Stimulated activated naive CD8-positive, alpha-beta T cell treated with anti-CD3 and anti-CD28 coated beads, Interleukin-15, amount 100 ng/mL, for 72 hours (primary cell): ENCODE data around the gene VIPAS39.
A peak's percentile ranks its signal among the peaks of the same experiment; 100 is the strongest.

ENCODE experiments used
- ATAC-seq: fragments of 150-1000 bp; cut with Tn5 transposase; 2 replicates; pipeline ENCODE4 v1.10.0; 2021; ENCODE audit warnings: mild to moderate bottlenecking, moderate library complexity
- DNase-seq, 2 donors: peaks; one replicate each; pipeline ENCODE4 v3.0.0; 2021 to 2022
- H3K27ac Mint-ChIP-seq, 2 donors: one replicate each; pipeline ENCODE4 v1.8.0; 2022; ENCODE audit warnings: mild to moderate bottlenecking in 2 of 2, mixed read lengths in 2 of 2, moderate library complexity in 2 of 2
- H3K27me3 Mint-ChIP-seq: one replicate; pipeline ENCODE4 v1.8.0; 2022; ENCODE audit warnings: mixed read lengths
- H3K4me1 Mint-ChIP-seq: one replicate; pipeline ENCODE4 v1.8.0; 2022; ENCODE audit warnings: mild to moderate bottlenecking, mixed read lengths
- H3K4me3 Mint-ChIP-seq, 2 donors: one replicate each; pipeline ENCODE4 v1.8.0; 2022; ENCODE audit warnings: mild to moderate bottlenecking in 2 of 2, mixed read lengths in 2 of 2, moderate library complexity in 1 of 2
- H3K9me3 Mint-ChIP-seq, 2 donors: one replicate each; pipeline ENCODE4 v1.8.0; 2022; ENCODE audit warnings: mixed read lengths in 2 of 2

VIPAS39 gene

GRCh38 chr14:77478796-77479195 lies 21.4 kb upstream of the VIPAS39 start:
- no peak for ATAC-seq
- DNase-seq: no peak
- H3K9me3 Mint-ChIP-seq: no peaks in the 10 kb centered on the region
- H3K4me3 Mint-ChIP-seq: no peak overlapping the region
- no peak overlapping the region for H3K27ac Mint-ChIP-seq
- no peaks in the 10 kb centered on the region for H3K27me3 Mint-ChIP-seq
- no peaks in the 10 kb centered on the region for H3K4me1 Mint-ChIP-seq

DNA sequence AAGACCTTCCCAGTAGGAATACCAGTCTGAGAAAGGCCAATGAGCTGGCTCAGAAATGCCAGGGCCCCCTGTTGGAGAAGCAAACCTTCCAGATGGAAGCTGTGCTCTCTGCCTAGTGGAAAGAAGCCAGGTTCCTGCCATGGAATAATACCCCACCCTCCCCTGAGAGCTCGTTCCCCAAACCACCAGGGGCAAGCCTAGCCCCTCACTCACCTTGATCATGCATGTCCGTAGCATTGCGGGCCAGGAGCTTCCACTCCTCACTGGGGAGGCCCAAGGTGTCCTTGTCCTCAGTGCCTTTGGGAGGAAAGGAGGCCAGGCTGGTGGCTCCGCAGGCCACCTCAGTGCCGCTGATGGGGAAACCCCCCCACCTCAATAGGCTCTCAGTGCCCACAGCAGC lies 20.6 kb upstream of the VIPAS39 start:
- no peaks in the 10 kb centered on the region for H3K9me3 Mint-ChIP-seq
- ATAC-seq: no peak

GRCh38 chr14:77475432-77476115 lies 18.2 kb upstream of the VIPAS39 start:
- no peak overlapping the region for H3K4me3 Mint-ChIP-seq

More for the DNA sequence above, 20.6 kb upstream of the VIPAS39 start:
- DNase-seq: no peak
- H3K27me3 Mint-ChIP-seq: no peaks in the 10 kb centered on the region
- no peaks in the 10 kb centered on the region for H3K4me1 Mint-ChIP-seq
- no peak overlapping the region for H3K27ac Mint-ChIP-seq
- no peak overlapping the region for H3K4me3 Mint-ChIP-seq

DNA sequence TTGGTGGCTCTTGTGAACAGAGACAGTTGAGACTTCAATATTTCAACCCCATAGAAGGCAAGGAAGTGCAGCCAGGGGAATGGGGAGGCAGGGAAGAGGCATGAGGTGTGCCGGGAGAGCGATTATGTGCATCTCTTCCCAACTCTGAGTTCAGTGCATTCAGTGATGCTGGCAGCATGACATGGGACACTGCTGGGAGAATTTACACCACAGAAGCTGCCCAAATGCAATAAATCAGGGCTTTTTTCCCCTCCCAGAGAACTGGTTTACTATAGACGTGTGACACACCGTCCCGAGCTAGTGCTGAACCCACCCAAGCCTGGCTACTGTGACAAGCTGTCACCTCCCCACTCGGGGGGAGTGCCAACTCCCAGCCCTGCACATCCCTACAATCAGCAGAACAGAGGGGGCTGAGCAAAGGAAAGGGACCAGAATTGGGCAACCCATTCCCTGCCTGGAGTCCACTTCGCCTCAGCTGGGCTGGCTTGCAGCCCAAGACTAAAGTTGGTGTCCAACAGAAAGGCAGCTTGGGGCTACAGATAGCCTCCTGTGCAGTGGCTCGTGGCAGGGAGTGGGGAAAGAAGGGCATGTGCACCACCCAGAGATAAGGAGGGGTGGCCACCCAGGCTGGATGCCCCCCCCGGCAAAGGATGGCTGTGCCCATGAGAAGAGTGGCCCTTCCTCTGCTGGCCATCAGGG lies 17.2 kb upstream of the VIPAS39 start:
- Mint-ChIP-seq H3K27ac (no peak overlapping the region), H3K4me3 (no peak overlapping the region), H3K9me3 (no peaks in the 10 kb centered on the region), H3K27me3 (no peaks in the 10 kb centered on the region), H3K4me1 (no peaks in the 10 kb centered on the region)
- DNase-seq (no peak), ATAC-seq (no peak)

More at GRCh38 chr14:77475432-77476115, 18.2 kb upstream of the VIPAS39 start:
- Mint-ChIP-seq H3K4me1 (no peaks in the 10 kb centered on the region), H3K27me3 (no peaks in the 10 kb centered on the region), H3K9me3 (no peaks in the 10 kb centered on the region), H3K27ac (peak overlapping the region in 1 of 2 donors; percentile 89)
- ATAC-seq (peak; percentile 37), DNase-seq (no peak)

DNA sequence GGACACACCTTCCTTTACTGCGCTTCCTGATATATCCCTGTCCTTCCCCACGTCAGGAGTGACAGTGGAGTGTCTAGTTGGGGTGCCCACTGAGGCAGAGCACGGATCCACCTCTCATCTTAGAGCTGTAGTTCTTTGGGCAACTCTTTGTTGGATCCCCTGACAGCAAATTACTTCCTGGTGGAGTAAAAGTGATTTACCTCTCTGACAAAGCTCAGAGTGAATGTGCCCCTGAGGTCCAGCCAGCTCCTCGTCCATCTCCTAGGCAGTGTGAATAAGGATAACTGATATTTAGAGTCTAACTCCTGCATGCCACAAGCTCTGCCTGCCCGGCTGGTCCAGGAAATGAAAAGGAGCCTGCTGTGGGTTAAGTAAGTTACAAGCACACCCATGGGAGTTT lies 16.5 kb upstream of the VIPAS39 start:
- H3K4me3 Mint-ChIP-seq: no peak overlapping the region
- DNase-seq: no peak
- no peaks in the 10 kb centered on the region for H3K9me3 Mint-ChIP-seq
- H3K27me3 Mint-ChIP-seq: no peaks in the 10 kb centered on the region
- no peaks in the 10 kb centered on the region for H3K4me1 Mint-ChIP-seq
- ATAC-seq: no peak
- no peak overlapping the region for H3K27ac Mint-ChIP-seq

GRCh38 chr14:77470224-77470870 lies 12.9 kb upstream of the VIPAS39 start:
- no peak overlapping the region for H3K4me3 Mint-ChIP-seq
- no peaks in the 10 kb centered on the region for H3K27me3 Mint-ChIP-seq
- no peaks in the 10 kb centered on the region for H3K9me3 Mint-ChIP-seq
- peak overlapping the region in 1 of 2 donors; percentile 82 for H3K27ac Mint-ChIP-seq
- ATAC-seq: no peak
- H3K4me1 Mint-ChIP-seq: no peaks in the 10 kb centered on the region
- DNase-seq: no peak

DNA sequence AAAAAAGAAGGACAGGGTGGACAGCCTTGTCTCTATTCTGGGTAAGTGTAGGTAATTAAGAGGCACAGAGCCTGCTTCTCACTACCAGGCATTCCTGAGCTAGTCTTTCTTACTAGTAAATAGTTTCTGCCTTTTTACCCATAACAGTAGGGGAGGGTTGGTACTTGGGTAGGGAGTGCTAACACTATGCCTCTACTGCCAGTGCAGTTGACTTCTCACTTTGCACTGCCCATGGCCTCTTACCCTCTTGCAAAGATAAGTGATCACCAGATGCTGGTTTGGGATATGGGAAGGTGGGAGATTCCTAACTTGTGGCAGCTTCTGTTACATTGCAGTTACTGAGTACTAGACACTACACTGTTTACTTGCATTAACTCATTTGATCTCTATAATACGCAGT lies 12.1 kb upstream of the VIPAS39 start:
- H3K4me3 Mint-ChIP-seq: no peak overlapping the region
- H3K9me3 Mint-ChIP-seq: no peaks in the 10 kb centered on the region
- DNase-seq: no peak
- no peaks in the 10 kb centered on the region for H3K27me3 Mint-ChIP-seq
- no peak for ATAC-seq
- H3K4me1 Mint-ChIP-seq: no peaks in the 10 kb centered on the region
- H3K27ac Mint-ChIP-seq: no peak overlapping the region

DNA sequence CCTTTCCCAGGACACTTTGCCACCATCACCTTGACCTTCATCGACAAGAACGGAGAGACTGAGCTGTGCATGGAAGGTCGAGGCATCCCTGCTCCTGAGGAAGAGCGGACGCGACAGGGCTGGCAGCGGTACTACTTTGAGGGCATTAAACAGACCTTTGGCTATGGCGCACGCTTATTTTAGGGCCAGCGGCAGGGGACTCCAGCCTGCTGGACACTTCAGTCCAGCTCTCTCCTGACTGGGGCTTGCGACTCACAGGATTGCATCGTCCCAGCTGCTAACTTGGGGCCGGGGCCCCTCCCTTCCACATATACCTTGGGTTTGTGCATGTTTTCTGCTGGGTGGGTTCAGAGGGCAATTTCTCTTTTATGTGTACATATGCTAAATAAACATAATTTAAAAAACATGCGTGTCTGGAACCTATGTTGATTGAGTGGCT lies 11.7 kb upstream of the VIPAS39 start:
- ATAC-seq: no peak
- H3K4me1 Mint-ChIP-seq: no peaks in the 10 kb centered on the region
- H3K4me3 Mint-ChIP-seq: no peak overlapping the region
- no peaks in the 10 kb centered on the region for H3K27me3 Mint-ChIP-seq
- no peaks in the 10 kb centered on the region for H3K9me3 Mint-ChIP-seq
- DNase-seq: no peak
- no peak overlapping the region for H3K27ac Mint-ChIP-seq

DNA sequence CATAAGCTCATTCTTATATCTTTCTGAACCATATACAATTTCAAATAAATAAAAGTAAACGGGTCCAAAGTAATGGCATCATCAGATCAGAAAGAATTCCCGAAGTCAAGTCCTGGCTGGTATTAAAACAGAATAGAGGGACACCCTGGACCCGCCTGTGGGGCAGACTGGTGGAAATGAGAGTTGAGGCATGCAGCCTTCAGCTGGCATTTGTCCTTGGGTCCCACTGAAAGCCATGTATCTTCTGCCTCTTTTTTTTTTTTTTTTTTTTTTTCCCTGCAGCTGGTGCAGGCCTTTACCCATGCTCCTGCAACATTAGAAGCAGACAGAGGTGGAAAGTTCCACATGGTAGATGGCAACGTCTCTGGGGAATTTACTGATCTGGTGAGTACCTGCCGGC lies 10.4 kb upstream of the VIPAS39 start:
- no peak overlapping the region for H3K27ac Mint-ChIP-seq
- no peak for ATAC-seq
- no peak for DNase-seq
- no peak overlapping the region for H3K4me3 Mint-ChIP-seq
- H3K4me1 Mint-ChIP-seq: no peaks in the 10 kb centered on the region
- no peaks in the 10 kb centered on the region for H3K9me3 Mint-ChIP-seq
- H3K27me3 Mint-ChIP-seq: no peaks in the 10 kb centered on the region

DNA sequence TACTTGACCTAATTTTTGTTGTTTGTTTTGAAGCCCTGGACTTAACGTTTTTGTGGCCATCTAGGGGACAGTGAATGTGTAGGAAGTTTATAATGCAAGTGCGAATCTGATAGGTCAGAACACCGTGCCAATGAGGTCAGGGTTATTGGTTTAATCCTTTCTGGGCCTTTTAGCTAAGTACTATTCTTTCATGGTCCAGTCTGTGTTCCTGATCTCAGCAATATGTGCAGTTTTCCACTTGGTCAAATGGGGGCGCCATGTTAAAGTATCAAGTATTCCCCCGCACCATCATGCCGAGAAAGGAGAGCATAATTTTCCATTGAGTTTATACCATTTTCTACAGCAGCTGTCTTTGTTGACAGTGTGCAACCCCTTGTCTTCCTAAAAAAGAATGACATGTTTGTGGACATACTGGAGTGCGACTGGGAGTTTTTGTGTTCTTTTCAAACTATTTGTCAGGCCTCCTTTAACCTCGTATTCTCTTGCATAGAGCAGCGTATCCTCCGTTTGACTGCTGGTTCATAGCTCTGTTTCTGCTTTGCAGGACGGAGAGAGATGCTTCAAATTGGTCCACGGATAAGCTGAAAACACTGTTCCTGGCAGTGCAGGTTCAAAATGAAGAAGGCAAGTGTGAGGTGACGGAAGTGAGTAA lies 1.8 kb upstream of the VIPAS39 start:
- Mint-ChIP-seq H3K9me3 (no peaks in the 10 kb centered on the region), H3K4me1 (peaks cover 45% of the 10 kb centered on the region), H3K27me3 (no peaks in the 10 kb centered on the region), H3K27ac (peak overlapping the region; percentile 100), H3K4me3 (peak overlapping the region; percentile 100)
- no peak for ATAC-seq
- DNase-seq: peak; percentile 64 to 70

DNA sequence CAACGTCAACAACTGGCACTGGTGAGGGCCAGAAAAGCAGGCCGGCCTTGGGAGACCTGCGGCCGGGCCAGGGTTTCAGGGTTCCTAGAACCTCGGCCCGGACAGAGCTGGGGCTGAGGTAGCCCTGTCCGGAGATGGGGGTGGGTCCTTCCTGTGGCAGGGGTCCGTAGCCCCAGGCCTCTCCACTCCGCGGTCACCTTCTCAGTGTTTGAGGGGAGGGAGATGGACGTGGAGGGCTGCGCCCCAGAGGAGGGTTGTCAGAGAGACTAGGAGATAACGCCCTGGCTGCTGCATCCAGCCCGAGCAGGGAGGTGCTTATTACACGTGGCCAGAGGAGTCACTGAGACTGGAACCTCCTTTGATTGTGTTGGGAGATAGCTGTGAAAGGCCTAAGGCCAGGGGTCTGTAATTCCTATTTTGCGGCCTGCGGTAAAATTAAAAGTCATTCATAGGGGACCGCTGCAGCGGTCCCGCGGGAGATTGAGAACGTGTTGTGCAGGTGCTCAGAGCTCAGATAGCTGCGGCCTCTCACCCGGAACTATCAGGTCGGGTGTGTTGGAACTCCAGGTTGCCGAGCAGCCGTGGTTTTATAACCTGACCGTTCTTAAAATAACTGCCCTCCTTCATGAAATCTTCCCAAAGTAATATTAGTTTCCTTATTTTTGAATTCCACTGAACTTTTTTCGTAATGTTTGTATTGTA lies 999 bp upstream of the VIPAS39 start:
- DNase-seq (peak in 1 of 2 donors; percentile 52), ATAC-seq (peak; percentile 31)
- H3K4me1 Mint-ChIP-seq: peaks cover 46% of the 10 kb centered on the region
- no peaks in the 10 kb centered on the region for H3K27me3 Mint-ChIP-seq
- peak overlapping the region; percentile 100 for H3K27ac Mint-ChIP-seq
- peak overlapping the region; percentile 100 for H3K4me3 Mint-ChIP-seq
- H3K9me3 Mint-ChIP-seq: no peaks in the 10 kb centered on the region

GRCh38 chr14:77457115-77457521 lies 283 bp downstream of the VIPAS39 start:
- H3K27ac Mint-ChIP-seq: peak overlapping the region; percentile 100
- peak overlapping the region; percentile 100 for H3K4me3 Mint-ChIP-seq
- ATAC-seq (peak; percentile 25), DNase-seq (no peak)
- H3K27me3 Mint-ChIP-seq: no peaks in the 10 kb centered on the region
- no peaks in the 10 kb centered on the region for H3K9me3 Mint-ChIP-seq
- H3K4me1 Mint-ChIP-seq: peaks cover 46% of the 10 kb centered on the region

GRCh38 chr14:77455966-77456640 lies 1.3 kb downstream of the VIPAS39 start:
- DNase-seq (no peak), ATAC-seq (no peak)
- Mint-ChIP-seq H3K9me3 (no peaks in the 10 kb centered on the region), H3K27me3 (no peaks in the 10 kb centered on the region), H3K4me1 (peaks cover 41% of the 10 kb centered on the region), H3K4me3 (peak overlapping the region; percentile 100), H3K27ac (peak overlapping the region; percentile 100)

DNA sequence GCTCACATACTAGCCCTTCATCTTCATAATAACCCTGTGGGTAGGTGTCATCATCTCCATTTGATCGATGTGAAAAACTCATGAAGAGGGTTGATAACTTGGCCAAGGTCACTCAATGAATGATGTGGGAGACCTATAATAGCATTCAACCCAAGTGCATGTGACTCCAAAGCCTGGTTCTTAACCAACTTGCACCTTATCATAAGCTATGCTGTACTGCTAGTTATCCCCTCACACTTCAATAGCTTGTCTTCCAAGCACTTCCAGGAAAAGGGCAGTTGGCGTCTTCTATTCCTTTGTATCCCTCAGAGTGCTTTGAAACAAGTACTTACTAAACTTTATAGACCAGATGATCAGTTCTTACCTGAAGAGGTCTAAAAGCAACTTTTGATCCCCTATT lies 15.2 kb downstream of the VIPAS39 start:
- Mint-ChIP-seq H3K27me3 (no peaks in the 10 kb centered on the region), H3K4me1 (no peaks in the 10 kb centered on the region), H3K9me3 (no peaks in the 10 kb centered on the region), H3K4me3 (no peak overlapping the region), H3K27ac (no peak overlapping the region)
- no peak for DNase-seq
- ATAC-seq: no peak

DNA sequence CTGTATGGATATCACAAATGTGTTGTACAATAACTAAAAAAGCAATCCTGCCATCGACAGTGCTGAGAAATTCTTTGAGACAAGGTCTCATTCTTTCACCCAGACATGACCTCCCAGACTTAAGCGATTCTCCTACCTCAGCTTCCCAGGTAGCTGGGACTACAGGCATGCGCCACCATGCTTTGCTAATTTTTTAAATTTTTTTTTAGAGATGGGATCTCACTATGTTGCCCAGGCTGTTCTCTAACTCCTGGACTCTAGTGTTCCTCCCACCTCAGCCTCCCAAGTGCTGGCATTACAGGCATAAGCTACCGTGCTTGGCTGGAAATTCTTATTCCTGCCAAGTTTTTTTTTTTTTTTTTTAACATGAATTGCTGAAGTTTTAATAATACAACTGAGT lies 17.5 kb downstream of the VIPAS39 start:
- Mint-ChIP-seq H3K27ac (no peak overlapping the region), H3K4me3 (no peak overlapping the region), H3K4me1 (no peaks in the 10 kb centered on the region), H3K9me3 (no peaks in the 10 kb centered on the region), H3K27me3 (no peaks in the 10 kb centered on the region)
- no peak for ATAC-seq
- no peak for DNase-seq
